ENCODE data around the gene PEX26. TPM values are rescaled to one million over a fixed set of nuclear protein-coding genes. Genes with fewer than 3 reads are reported as not detected.
"Not testable (repeated sequence)": the region's sequence is repeated elsewhere in the genome, so short reads cannot be mapped to it uniquely, and the experiment has no call there.

PEX26 gene
- total and polyA plus RNA-seq, 2 donors (not counting 3 experiments of a cell fraction or from before 2014, with no cell fraction given), result 25.6 to 44.4 TPM

- Histone ChIP-seq H3K27ac (ENCODE audit: insufficient read depth, low read depth, low read length) (no peak overlapping the region), H2AFZ (ENCODE audit: low read depth, low read length) (no peak overlapping the region), H3K9ac (replicated peaks; ENCODE audit: extremely low read depth, insufficient read depth, low read length) (no peak overlapping the region), H3K79me2 (ENCODE audit: control insufficient read depth, insufficient read depth, low read length) (no peaks in the 10 kb centered on the region), H3K4me3 (replicated peaks in 1 of 3; ENCODE audit: insufficient read depth in 1 of 3, low read depth in 1 of 3, low read length in 3 of 3) (no peak overlapping the region), H3K4me1 (ENCODE audit: control insufficient read depth, extremely low read depth, insufficient read depth, low read length) (no peaks in the 10 kb centered on the region), H3K9me3 (replicated peaks; ENCODE audit: control insufficient read depth, insufficient read depth, low read length) (no peaks in the 10 kb centered on the region), H3K36me3 (ENCODE audit: control insufficient read depth in 2 of 2, extremely low read depth in 1 of 2, insufficient read depth in 2 of 2, low read length in 2 of 2) (no peaks in the 10 kb centered on the region), H3K27me3 (ENCODE audit: control insufficient read depth in 2 of 2, insufficient read depth in 2 of 2, low read length in 2 of 2) (no peaks in the 10 kb centered on the region), H3K4me2 (ENCODE audit: insufficient read depth, low read length) (no peak overlapping the region), H3K9me1 (replicated peaks; ENCODE audit: control insufficient read depth, extremely low read depth, insufficient read depth, low read length) (no peaks in the 10 kb centered on the region), H4K20me1 (replicated peaks; ENCODE audit: control insufficient read depth, extremely low read depth, insufficient read depth, low read length) (no peaks in the 10 kb centered on the region)
- no TSS peak for BruUV-seq (replicated peaks)
- no peak for DNase-seq (ENCODE audit: low read depth, low spot score)
- dilution Hi-C loops (cut with MboI; ENCODE audit: extremely low pct_ligation_motif_present, low sequenced_read_pairs) (no loop called here), intact Hi-C loops (cut with micrococcal nuclease) (no loop called here)
- POLR2A ChIA-PET, result no interaction called here
- TF ChIP-seq POLR2A (IDR thresholded peaks at IDR 0.05; ENCODE audit: low read depth, low read length), result no peak
- CTCF ChIA-PET, result no interaction called here
- no peak for FAIRE-seq
These were observed 43.7 kb downstream of the PEX26 start for GRCh38 chr22:18121506-18121905.

GRCh38 chr22:18121954-18122554 is 44.3 kb downstream of the PEX26 start:
- no peak overlapping the region for H3K9ac ChIP-seq (replicated peaks; ENCODE audit: extremely low read depth, insufficient read depth, low read length)
- no peaks in the 10 kb centered on the region for H3K27me3 ChIP-seq (ENCODE audit: control insufficient read depth in 2 of 2, insufficient read depth in 2 of 2, low read length in 2 of 2)
- BruUV-seq (replicated peaks), result no TSS peak
- CTCF ChIA-PET, result no interaction called here
- no peak overlapping the region for H3K4me3 ChIP-seq (replicated peaks in 1 of 3; ENCODE audit: insufficient read depth in 1 of 3, low read depth in 1 of 3, low read length in 3 of 3)
- POLR2A ChIA-PET, result no interaction called here
- no peaks in the 10 kb centered on the region for H3K36me3 ChIP-seq (ENCODE audit: control insufficient read depth in 2 of 2, extremely low read depth in 1 of 2, insufficient read depth in 2 of 2, low read length in 2 of 2)
- no peaks in the 10 kb centered on the region for H3K79me2 ChIP-seq (ENCODE audit: control insufficient read depth, insufficient read depth, low read length)
- no peak for TF ChIP-seq POLR2AphosphoS5 (IDR thresholded peaks at IDR 0.05; ENCODE audit: insufficient read depth, low read depth, low read length)
- TF ChIP-seq POLR2A (IDR thresholded peaks at IDR 0.05; ENCODE audit: low read depth, low read length), result no peak
- peak in 1 of 2 donors; percentile 17 for TF ChIP-seq CTCF (IDR thresholded peaks at IDR 0.05; ENCODE audit: extremely low read depth in 1 of 2, insufficient read depth in 1 of 2, low read depth in 1 of 2, low read length in 2 of 2)
- no peak for TF ChIP-seq JUN (IDR thresholded peaks at IDR 0.05; ENCODE audit: borderline replicate concordance, insufficient read depth, insufficient read length, low read depth)
- no peak overlapping the region for H3K4me2 ChIP-seq (ENCODE audit: insufficient read depth, low read length)
- no peaks in the 10 kb centered on the region for H3K9me3 ChIP-seq (replicated peaks; ENCODE audit: control insufficient read depth, insufficient read depth, low read length)
- H3K27ac ChIP-seq (ENCODE audit: insufficient read depth, low read depth, low read length), result no peak overlapping the region
- no peaks in the 10 kb centered on the region for H3K4me1 ChIP-seq (ENCODE audit: control insufficient read depth, extremely low read depth, insufficient read depth, low read length)
- dilution Hi-C loops (cut with MboI; ENCODE audit: extremely low pct_ligation_motif_present, low sequenced_read_pairs) (no loop called here), intact Hi-C loops (cut with micrococcal nuclease) (no loop called here)
- H4K20me1 ChIP-seq (replicated peaks; ENCODE audit: control insufficient read depth, extremely low read depth, insufficient read depth, low read length), result no peaks in the 10 kb centered on the region
- H3K9me1 ChIP-seq (replicated peaks; ENCODE audit: control insufficient read depth, extremely low read depth, insufficient read depth, low read length), result no peaks in the 10 kb centered on the region
- FAIRE-seq, result no peak
- H2AFZ ChIP-seq (ENCODE audit: low read depth, low read length), result no peak overlapping the region
- peak; percentile 7 for DNase-seq (ENCODE audit: low read depth, low spot score)

GRCh38 chr22:18123476-18124025 is 45.8 kb downstream of the PEX26 start:
- H3K9me1 ChIP-seq (replicated peaks; ENCODE audit: control insufficient read depth, extremely low read depth, insufficient read depth, low read length); H2AFZ ChIP-seq (ENCODE audit: low read depth, low read length); BruUV-seq (replicated peaks); H3K9me3 ChIP-seq (replicated peaks; ENCODE audit: control insufficient read depth, insufficient read depth, low read length); H3K4me2 ChIP-seq (ENCODE audit: insufficient read depth, low read length); POLR2A ChIA-PET; FAIRE-seq; H3K4me3 ChIP-seq (replicated peaks in 1 of 3; ENCODE audit: insufficient read depth in 1 of 3, low read depth in 1 of 3, low read length in 3 of 3); H3K4me1 ChIP-seq (ENCODE audit: control insufficient read depth, extremely low read depth, insufficient read depth, low read length); H3K27me3 ChIP-seq (ENCODE audit: control insufficient read depth in 2 of 2, insufficient read depth in 2 of 2, low read length in 2 of 2); H4K20me1 ChIP-seq (replicated peaks; ENCODE audit: control insufficient read depth, extremely low read depth, insufficient read depth, low read length); H3K79me2 ChIP-seq (ENCODE audit: control insufficient read depth, insufficient read depth, low read length); H3K27ac ChIP-seq (ENCODE audit: insufficient read depth, low read depth, low read length); DNase-seq (ENCODE audit: low read depth, low spot score); dilution Hi-C loops (cut with MboI; ENCODE audit: extremely low pct_ligation_motif_present, low sequenced_read_pairs); intact Hi-C loops (cut with micrococcal nuclease); H3K9ac ChIP-seq (replicated peaks; ENCODE audit: extremely low read depth, insufficient read depth, low read length); H3K36me3 ChIP-seq (ENCODE audit: control insufficient read depth in 2 of 2, extremely low read depth in 1 of 2, insufficient read depth in 2 of 2, low read length in 2 of 2): not testable (repeated sequence)
- CTCF ChIA-PET, result interaction anchor here (1.9 kb wide), 1 partner anchor 46 kb away, joined by 3 read pairs; the partner anchor contains the start of gene PEX26

Measured in endothelial cell of umbilical vein (primary cell).